Measurements from ENCODE around the gene CACNA2D3. TPM values are rescaled to one million over a fixed set of nuclear protein-coding genes. Genes with fewer than 3 reads are reported as not detected.

Gene CACNA2D3
- total and polyA plus RNA-seq, 2 experiments from 2014 or later, result 1.1 to 2.5 TPM

DNA sequence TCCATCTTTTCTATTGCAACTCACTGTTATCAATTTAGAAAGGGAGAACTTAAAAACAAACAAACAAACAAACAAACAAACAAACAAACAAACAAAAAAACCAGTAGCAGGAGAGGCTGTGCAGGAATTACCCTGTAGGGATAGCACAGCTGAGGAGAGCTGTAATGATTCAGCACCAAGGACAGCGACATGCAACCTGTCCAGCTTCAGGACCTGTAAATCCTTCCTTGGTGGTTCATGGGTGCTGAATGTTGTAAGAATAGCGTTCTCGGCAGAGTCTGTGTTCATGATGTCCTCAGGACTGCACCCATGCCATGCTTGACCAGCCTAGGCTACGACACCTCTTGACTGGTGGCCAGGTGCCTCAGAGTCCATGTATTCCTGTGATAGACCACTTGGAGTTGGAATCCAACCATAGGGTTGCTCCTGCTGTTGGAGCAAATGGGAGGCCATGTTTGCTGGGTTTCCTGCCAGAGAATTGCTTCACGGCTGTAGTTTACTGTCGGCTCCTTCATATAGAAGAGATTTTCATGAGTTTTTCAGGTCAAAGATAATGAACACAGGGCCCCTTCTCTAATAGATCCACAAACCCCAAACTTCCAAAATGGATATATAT, 65.9 kb downstream of the CACNA2D3 start:
- H3K36me3 ChIP-seq (replicated peaks; ENCODE audit: insufficient read depth, low read depth), result no peaks in the 10 kb centered on the region
- no peak overlapping the region for H3K4me3 ChIP-seq
- H3K79me2 ChIP-seq, result no peaks in the 10 kb centered on the region
- DNase-seq (ENCODE audit: low spot score), result peak; percentile 90
- no peaks in the 10 kb centered on the region for H3K4me1 ChIP-seq (ENCODE audit: insufficient read depth)
- no peak overlapping the region for H3K4me2 ChIP-seq
- no peaks in the 10 kb centered on the region for H4K20me1 ChIP-seq (ENCODE audit: insufficient read depth, poor library complexity, severe bottlenecking)
- WGBS (ENCODE audit: low lambda C conversion rate, missing lambda C conversion rate), result 54% methylated on average over 6 of the region's 6 CpGs
- H3K9me2 ChIP-seq (replicated peaks; ENCODE audit: insufficient read depth), result no peaks in the 10 kb centered on the region
- no peaks in the 10 kb centered on the region for H3K9me3 ChIP-seq (ENCODE audit: low read depth)
- no peak overlapping the region for H3K27ac ChIP-seq
- TF ChIP-seq, protein P1, sequence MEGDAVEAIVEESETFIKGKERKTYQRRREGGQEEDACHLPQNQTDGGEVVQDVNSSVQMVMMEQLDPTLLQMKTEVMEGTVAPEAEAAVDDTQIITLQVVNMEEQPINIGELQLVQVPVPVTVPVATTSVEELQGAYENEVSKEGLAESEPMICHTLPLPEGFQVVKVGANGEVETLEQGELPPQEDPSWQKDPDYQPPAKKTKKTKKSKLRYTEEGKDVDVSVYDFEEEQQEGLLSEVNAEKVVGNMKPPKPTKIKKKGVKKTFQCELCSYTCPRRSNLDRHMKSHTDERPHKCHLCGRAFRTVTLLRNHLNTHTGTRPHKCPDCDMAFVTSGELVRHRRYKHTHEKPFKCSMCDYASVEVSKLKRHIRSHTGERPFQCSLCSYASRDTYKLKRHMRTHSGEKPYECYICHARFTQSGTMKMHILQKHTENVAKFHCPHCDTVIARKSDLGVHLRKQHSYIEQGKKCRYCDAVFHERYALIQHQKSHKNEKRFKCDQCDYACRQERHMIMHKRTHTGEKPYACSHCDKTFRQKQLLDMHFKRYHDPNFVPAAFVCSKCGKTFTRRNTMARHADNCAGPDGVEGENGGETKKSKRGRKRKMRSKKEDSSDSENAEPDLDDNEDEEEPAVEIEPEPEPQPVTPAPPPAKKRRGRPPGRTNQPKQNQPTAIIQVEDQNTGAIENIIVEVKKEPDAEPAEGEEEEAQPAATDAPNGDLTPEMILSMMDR (IDR thresholded peaks at IDR 0.05; ENCODE audit: poor library complexity), result no peak
- no peak for TF ChIP-seq EZH2phosphoT487 (IDR thresholded peaks at IDR 0.05; ENCODE audit: low read depth, severe bottlenecking, unreplicated experiment)
- TF ChIP-seq EZH2 (IDR thresholded peaks at IDR 0.05; ENCODE audit: borderline replicate concordance), result no peak
- H3K27me3 ChIP-seq, result no peaks in the 10 kb centered on the region
- no peak overlapping the region for H2AFZ ChIP-seq

DNA sequence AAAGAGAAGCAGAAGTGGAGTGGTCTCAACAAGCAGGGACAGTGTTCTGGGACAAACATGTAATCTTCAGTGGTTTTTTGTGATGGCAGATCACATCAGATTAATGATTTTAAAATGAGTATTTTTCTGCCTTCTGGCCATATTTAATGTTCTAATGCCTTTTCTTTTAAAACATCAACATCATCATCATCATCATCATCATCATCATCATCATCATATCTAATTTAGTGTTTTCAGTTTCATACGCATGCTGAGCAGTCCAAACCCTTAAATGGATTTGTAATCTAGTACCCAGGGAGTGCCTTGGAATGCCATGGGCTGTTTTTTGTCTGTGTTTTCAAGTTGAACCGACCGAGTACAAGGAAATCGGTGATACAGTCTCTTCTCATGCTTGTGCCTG, 68.9 kb downstream of the CACNA2D3 start:
- no peak for DNase-seq (ENCODE audit: low spot score)
- no peak for TF ChIP-seq EZH2 (IDR thresholded peaks at IDR 0.05; ENCODE audit: borderline replicate concordance)
- TF ChIP-seq EZH2phosphoT487 (IDR thresholded peaks at IDR 0.05; ENCODE audit: low read depth, severe bottlenecking, unreplicated experiment), result no peak
- TF ChIP-seq, protein P1 (IDR thresholded peaks at IDR 0.05; ENCODE audit: poor library complexity), result no peak
- 88% methylated on average over 4 of the region's 4 CpGs for WGBS (ENCODE audit: low lambda C conversion rate, missing lambda C conversion rate)
- H3K9me2 ChIP-seq (replicated peaks; ENCODE audit: insufficient read depth), result no peaks in the 10 kb centered on the region
- H3K4me2 ChIP-seq, result no peak overlapping the region
- H3K27ac ChIP-seq, result no peak overlapping the region
- no peaks in the 10 kb centered on the region for H4K20me1 ChIP-seq (ENCODE audit: insufficient read depth, poor library complexity, severe bottlenecking)
- no peaks in the 10 kb centered on the region for H3K9me3 ChIP-seq (ENCODE audit: low read depth)
- H3K4me3 ChIP-seq, result no peak overlapping the region
- no peaks in the 10 kb centered on the region for H3K36me3 ChIP-seq (replicated peaks; ENCODE audit: insufficient read depth, low read depth)
- H2AFZ ChIP-seq, result no peak overlapping the region
- H3K79me2 ChIP-seq, result no peaks in the 10 kb centered on the region
- no peaks in the 10 kb centered on the region for H3K4me1 ChIP-seq (ENCODE audit: insufficient read depth)
- H3K27me3 ChIP-seq, result no peaks in the 10 kb centered on the region

DNA sequence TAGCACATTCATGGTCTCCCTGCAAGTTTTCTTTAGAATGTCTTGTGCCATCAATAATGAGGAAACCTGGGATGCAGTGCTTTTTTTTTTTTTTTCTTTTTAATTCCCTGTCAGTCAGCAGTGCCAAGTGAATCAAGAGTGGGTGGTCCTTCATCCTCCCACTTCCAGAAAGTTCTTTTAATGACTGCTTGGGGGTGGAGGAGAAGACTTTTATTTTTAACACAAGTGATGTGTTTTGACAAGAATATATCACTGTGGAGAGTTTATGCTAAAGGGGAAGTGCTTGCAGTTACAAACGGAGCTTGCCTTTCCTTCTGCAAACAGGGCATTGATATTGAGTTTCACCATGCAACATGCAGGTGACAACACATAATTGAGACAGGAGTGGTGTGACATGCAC, 69.7 kb downstream of the CACNA2D3 start:
- Histone ChIP-seq H3K27me3 (no peaks in the 10 kb centered on the region), H3K27ac (no peak overlapping the region), H3K9me2 (replicated peaks; ENCODE audit: insufficient read depth) (no peaks in the 10 kb centered on the region), H3K9me3 (ENCODE audit: low read depth) (no peaks in the 10 kb centered on the region), H3K79me2 (no peaks in the 10 kb centered on the region), H2AFZ (no peak overlapping the region), H4K20me1 (ENCODE audit: insufficient read depth, poor library complexity, severe bottlenecking) (no peaks in the 10 kb centered on the region), H3K4me1 (ENCODE audit: insufficient read depth) (no peaks in the 10 kb centered on the region), H3K4me2 (no peak overlapping the region), H3K4me3 (no peak overlapping the region), H3K36me3 (replicated peaks; ENCODE audit: insufficient read depth, low read depth) (no peaks in the 10 kb centered on the region)
- WGBS (ENCODE audit: low lambda C conversion rate, missing lambda C conversion rate), result 68% methylated on average over 1 of the region's 1 CpG
- TF ChIP-seq EZH2phosphoT487 (IDR thresholded peaks at IDR 0.05; ENCODE audit: low read depth, severe bottlenecking, unreplicated experiment), result no peak
- no peak for TF ChIP-seq EZH2 (IDR thresholded peaks at IDR 0.05; ENCODE audit: borderline replicate concordance)
- TF ChIP-seq, protein P1 (IDR thresholded peaks at IDR 0.05; ENCODE audit: poor library complexity), result no peak
- DNase-seq (ENCODE audit: low spot score), result no peak

All from hepatocyte (in vitro differentiated cells).